ENCODE measurements around the gene CLIC1.
A peak's percentile ranks its signal among the peaks of the same experiment; 100 is the strongest.

CLIC1 gene

DNA sequence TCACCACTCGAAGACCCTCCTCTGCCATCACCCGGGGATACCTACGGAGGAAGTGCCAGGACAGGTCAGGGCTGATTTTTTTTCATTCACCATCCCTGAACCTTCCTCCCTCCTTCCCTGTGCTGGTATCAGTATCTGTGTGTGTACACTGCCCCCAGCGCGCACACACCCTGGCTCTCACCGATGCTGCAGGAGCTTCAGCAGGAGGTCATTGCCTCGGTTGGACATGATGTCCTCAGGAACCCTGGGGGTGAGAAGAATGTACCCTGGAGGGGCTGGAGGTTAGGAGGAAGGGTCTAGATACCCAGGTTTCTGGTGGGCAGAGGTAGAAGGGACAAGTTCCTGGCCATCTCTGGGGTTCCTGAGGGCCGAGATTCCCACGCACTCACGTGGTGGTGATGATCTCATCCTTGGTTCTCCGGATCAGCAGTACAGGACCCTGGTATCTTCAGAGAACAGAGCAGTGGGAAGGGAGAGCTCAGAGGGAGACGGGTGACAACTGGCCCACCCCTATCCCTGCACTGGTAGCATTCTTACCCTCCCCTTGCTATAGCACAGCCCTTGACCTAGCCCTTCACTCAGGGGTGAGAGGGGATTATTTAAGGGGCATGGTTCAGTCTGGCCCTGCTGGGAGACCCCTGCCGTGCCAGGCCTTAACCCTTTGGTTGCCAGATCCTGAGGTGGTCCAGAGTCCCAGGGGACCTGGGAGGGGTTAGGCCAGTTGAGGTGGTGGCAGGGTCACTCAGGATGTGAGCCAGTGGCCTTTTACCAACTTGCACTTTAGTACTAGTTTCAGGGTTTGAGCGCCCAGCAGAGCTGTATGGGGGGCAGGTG is 48.3 kb downstream of the CLIC1 start:
- Histone ChIP-seq H3K9me3 (ENCODE audit: control insufficient read depth, insufficient read depth, low read depth, low read length) (no peaks in the 10 kb centered on the region), H3K4me3 (ENCODE audit: low read depth, low read length) (no peak overlapping the region), H3K4me1 (ENCODE audit: control insufficient read depth, insufficient read depth, low read length) (no peaks in the 10 kb centered on the region), H3K36me3 (ENCODE audit: control insufficient read depth in 2 of 2, insufficient read depth in 1 of 2, low read length in 2 of 2) (peaks cover 0 to 66% of the 10 kb centered on the region in 2 experiments; a peak in 1 of 3 replicates), H3K27ac (ENCODE audit: extremely low read depth, low read depth, low read length) (no peak overlapping the region)
- ChIA-PET POLR2A (interaction anchor here (0.5 to 1.4 kb wide), 6 partner anchors 15 to 440 kb away, joined by 3 to 10 read pairs (median 4); partner anchors contain the start of genes ABHD16A, ATF6B and HSPA1B), CTCF (interaction anchor here (0.6 to 4.6 kb wide), 5 partner anchors 8 to 82 kb away, joined by 3 to 24 read pairs (median 3); partner anchors contain the start of genes GPANK1 and LY6G5C)
- TF ChIP-seq ZNF600 (tag by site-specific recombination; IDR thresholded peaks at IDR 0.05) (peak; percentile 62), KLF1 (tag by site-specific recombination; IDR thresholded peaks at IDR 0.05) (no peak), PRDM10 (tag by site-specific recombination; IDR thresholded peaks at IDR 0.05) (peak; percentile 50; the same call in 1 of the 2 replicates), ZIC2 (tag by site-specific recombination; IDR thresholded peaks at IDR 0.05) (0 out of 2 replicates have a peak, but pooled peaks have one; percentile 13)

GRCh38 chr6:31687321-31687720 is 49.0 kb downstream of the CLIC1 start:
- Histone ChIP-seq H3K27ac (ENCODE audit: extremely low read depth, low read depth, low read length) (no peak overlapping the region), H3K36me3 (ENCODE audit: control insufficient read depth in 2 of 2, insufficient read depth in 1 of 2, low read length in 2 of 2) (peaks cover 0 to 60% of the 10 kb centered on the region in 2 experiments; a peak in 1 of 3 replicates), H3K9me3 (ENCODE audit: control insufficient read depth, insufficient read depth, low read depth, low read length) (no peaks in the 10 kb centered on the region), H3K4me3 (ENCODE audit: low read depth, low read length) (no peak overlapping the region), H3K4me1 (ENCODE audit: control insufficient read depth, insufficient read depth, low read length) (no peaks in the 10 kb centered on the region)
- ChIA-PET CTCF (interaction anchor here (0.6 kb wide), 1 partner anchor 22 kb away, joined by 3 read pairs; the partner anchor contains the start of gene GPANK1), POLR2A (interaction anchor here (0.5 to 1.4 kb wide), 6 partner anchors 16 to 441 kb away, joined by 3 to 10 read pairs (median 4); partner anchors contain the start of genes ABHD16A, ATF6B and HSPA1B)
- TF ChIP-seq ZNF239 (tag by site-specific recombination; IDR thresholded peaks at IDR 0.05) (no peak), ZNF423 (tag by site-specific recombination; IDR thresholded peaks at IDR 0.05) (no peak), ZNF391 (tag by site-specific recombination; IDR thresholded peaks at IDR 0.05; ENCODE audit: borderline replicate concordance, low read depth) (no peak), ZNF544 (tag by site-specific recombination; IDR thresholded peaks at IDR 0.05) (no peak), ZNF433 (tag by site-specific recombination; IDR thresholded peaks at IDR 0.05; ENCODE audit: low read depth) (no peak), ZNF626 (tag by site-specific recombination; IDR thresholded peaks at IDR 0.05) (no peak), TCF7L2 (IDR thresholded peaks at IDR 0.05; ENCODE audit: borderline replicate concordance, low read depth, low read length) (no peak), ZNF341 (tag by site-specific recombination; IDR thresholded peaks at IDR 0.05; ENCODE audit: low read depth) (no peak), REST (tag by site-specific recombination; IDR thresholded peaks at IDR 0.05) (no peak), ZNF513 (tag by site-specific recombination; IDR thresholded peaks at IDR 0.05) (no peak), ZEB2 (tag by site-specific recombination; IDR thresholded peaks at IDR 0.05) (no peak), ZNF266 (tag by site-specific recombination; IDR thresholded peaks at IDR 0.05; ENCODE audit: low read depth) (no peak), KLF17 (tag by site-specific recombination; IDR thresholded peaks at IDR 0.05) (no peak), ZNF510 (tag by site-specific recombination; IDR thresholded peaks at IDR 0.05; ENCODE audit: insufficient replicate concordance) (no peak), ZNF76 (tag by site-specific recombination; IDR thresholded peaks at IDR 0.05; ENCODE audit: borderline replicate concordance, low read depth) (no peak)
- TF ChIP-seq, protein P1, sequence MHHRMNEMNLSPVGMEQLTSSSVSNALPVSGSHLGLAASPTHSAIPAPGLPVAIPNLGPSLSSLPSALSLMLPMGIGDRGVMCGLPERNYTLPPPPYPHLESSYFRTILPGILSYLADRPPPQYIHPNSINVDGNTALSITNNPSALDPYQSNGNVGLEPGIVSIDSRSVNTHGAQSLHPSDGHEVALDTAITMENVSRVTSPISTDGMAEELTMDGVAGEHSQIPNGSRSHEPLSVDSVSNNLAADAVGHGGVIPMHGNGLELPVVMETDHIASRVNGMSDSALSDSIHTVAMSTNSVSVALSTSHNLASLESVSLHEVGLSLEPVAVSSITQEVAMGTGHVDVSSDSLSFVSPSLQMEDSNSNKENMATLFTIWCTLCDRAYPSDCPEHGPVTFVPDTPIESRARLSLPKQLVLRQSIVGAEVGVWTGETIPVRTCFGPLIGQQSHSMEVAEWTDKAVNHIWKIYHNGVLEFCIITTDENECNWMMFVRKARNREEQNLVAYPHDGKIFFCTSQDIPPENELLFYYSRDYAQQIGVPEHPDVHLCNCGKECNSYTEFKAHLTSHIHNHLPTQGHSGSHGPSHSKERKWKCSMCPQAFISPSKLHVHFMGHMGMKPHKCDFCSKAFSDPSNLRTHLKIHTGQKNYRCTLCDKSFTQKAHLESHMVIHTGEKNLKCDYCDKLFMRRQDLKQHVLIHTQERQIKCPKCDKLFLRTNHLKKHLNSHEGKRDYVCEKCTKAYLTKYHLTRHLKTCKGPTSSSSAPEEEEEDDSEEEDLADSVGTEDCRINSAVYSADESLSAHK (tag by site-specific recombination; IDR thresholded peaks at IDR 0.05) = no peak

All from HEK293 (cell line).